GM19035 (cell line): ENCODE results near the gene EGR4.
A peak's percentile ranks its signal among the peaks of the same experiment; 100 is the strongest.

Experiments
- ATAC-seq: cut with Tn5 transposase; IDR thresholded peaks from one replicate; pipeline ENCODE4 v1.9.1; 2021; ENCODE audit not compliant: unreplicated experiment

EGR4 gene

GRCh38 chr2:73290049-73290839 is 3.1 kb downstream of the EGR4 start:
- no peak for ATAC-seq

DNA sequence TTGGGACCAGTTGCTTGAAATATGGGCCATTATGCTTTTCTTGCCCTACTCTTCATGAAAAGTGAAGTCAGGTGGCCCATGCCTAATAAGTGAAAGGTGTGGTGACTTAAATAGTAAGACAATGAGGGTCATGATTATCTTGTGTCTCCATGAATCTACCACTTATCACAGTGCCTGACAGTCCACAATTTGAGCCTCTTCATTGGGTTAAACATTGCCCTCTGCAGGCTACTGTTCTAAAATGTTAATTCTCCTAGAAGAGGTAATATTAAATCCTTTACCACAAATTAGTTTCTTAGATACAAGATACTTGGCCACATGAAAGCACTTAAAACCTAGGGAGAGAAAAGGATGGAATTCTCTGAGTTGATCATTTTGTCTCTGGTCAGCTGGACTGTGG is 4.0 kb downstream of the EGR4 start:
- no peak for ATAC-seq

DNA sequence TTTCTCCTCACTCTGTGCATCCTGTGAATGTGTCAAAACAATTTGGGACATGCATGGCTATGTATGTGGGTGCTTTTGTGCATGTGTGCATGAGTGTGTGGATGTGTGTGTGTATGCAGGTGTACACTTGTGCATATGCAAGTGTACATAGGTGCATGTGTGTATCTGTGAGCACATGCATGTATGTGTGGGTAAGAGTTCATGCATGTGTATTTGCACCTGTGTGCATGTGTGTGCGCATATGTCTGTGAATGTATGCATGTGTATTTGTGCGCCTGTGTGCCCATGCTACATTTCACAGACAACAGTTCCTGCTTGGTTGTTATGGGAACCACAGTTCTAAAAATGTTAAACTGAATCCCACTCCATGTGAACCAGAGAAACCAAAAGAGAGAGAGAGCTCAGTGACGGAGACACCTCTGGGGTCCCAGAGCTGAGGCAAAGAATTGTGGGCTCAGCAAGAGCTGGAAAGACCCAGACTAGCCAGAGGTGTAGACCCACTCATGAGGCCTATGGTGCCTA is 7.2 kb downstream of the EGR4 start:
- no peak for ATAC-seq

- ATAC-seq = peak; percentile 47
These were observed 8.1 kb downstream of the EGR4 start for GRCh38 chr2:73285159-73285739.

DNA sequence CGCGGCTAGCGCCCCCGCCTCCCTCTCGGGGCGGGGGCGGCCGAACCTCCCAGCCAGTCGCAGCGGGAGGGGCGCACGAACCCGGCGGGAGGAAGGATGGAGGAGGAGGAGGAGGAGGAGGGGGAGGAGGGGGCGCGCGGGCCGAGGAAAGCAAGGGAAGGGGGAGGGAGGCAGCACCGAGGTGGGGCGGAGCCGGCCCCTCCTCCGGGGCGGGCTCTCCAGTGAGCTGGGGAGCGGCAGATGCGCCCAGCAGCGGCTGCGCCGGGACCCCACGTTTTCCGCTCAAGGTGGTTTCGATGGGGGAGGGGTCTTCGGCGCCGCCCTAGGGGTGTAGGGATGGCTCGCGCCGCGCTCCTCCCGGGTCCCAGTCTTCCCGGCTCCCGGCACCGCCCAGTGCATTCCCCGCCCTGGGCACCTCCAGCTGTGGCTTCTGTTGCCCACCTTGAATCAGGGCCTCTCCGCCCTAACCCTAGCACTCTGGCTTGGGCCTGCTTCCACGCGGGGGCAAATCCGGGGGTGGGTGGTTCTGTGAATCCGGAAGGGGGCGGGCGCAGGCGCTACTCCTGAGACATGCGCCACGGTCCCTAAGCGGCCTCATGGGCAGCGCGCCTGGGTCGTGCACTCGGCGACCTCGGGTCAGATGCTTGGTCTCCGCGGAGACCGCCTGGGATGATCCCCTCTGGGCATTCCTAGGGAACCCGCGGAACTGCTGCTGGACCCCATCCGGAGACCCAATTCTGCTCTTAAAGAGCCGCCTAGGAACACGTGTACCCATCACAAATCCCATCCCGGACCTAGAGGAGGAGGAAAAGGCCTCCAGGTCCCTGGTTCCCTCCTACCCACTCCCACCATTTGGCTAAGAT is 8.8 kb downstream of the EGR4 start, which contains the start of gene FBXO41:
TSS of gene FBXO41 (minus strand) at position 183 of the 863 bp plus-strand sequence. CDS start 14,848 bp downstream, outside the sequence.
- peak; percentile 75 for ATAC-seq

GRCh38 chr2:73283545-73284295 is 9.6 kb downstream of the EGR4 start:
- ATAC-seq = peak; percentile 25

- no peak for ATAC-seq
These were observed 10.3 kb downstream of the EGR4 start for GRCh38 chr2:73282924-73283544.

GRCh38 chr2:73281244-73281643 is 12.1 kb downstream of the EGR4 start:
- ATAC-seq = no peak

GRCh38 chr2:73279852-73280251 is 13.5 kb downstream of the EGR4 start:
- no peak for ATAC-seq

- no peak for ATAC-seq
These were observed 21.1 kb downstream of the EGR4 start for GRCh38 chr2:73272270-73272669.

DNA sequence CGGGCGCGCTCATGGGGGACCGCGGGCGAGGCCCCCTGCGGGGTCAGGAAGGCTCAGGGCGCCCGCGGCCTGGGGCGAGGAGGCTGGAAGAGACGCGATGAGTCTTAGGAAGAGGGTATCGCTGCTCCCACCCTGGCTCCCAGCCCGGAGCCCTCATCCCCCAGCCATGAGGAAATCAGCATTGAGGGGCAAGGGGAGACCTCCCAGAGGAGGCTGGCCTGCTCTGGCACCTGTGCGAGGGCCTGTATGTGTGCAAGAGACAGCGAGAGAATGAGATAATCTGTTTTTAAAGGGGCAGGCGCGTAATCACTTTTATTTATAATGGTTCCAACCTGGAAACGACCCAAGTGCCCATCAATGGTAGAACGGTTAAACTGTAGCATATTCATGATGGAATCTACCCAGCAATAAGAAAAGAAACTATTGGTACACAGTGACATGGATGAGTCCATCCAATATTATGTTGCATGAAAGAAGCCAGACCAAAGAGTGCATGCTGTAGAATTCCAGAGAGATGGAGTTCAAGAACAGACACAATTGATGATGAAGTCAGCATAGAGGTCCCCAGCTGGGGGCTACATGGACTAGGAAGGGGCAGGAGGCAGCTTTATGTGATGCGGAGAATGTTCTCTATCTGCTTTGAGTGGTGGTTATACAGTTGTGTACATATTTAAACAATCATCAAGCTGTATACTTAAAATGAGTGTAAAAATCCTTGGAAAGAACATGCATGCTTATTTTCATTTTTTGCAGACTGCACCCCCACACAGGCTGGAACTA is 23.5 kb downstream of the EGR4 start:
- peak; percentile 8 for ATAC-seq

GRCh38 chr2:73268830-73269685 is 24.3 kb downstream of the EGR4 start:
- ATAC-seq = peak; percentile 81

GRCh38 chr2:73268366-73268829 is 24.9 kb downstream of the EGR4 start:
- ATAC-seq = no peak

DNA sequence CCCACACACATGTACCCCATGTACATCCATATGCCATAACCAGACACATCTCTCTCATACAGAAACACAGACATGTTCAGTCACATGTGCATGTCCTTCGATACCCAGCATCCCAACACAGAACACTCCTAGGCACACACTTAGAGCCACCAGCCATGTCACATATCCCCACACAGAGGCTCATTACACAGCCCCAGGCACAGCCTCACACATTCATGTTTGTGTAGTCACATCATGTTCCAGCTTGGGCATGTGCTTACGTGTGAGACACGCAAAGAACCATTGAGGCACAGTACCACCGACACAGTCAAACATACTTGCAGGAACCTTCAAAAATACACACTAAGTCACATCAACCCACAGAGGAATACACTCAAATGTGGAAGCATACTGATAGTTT is 26.3 kb downstream of the EGR4 start:
- ATAC-seq = no peak

DNA sequence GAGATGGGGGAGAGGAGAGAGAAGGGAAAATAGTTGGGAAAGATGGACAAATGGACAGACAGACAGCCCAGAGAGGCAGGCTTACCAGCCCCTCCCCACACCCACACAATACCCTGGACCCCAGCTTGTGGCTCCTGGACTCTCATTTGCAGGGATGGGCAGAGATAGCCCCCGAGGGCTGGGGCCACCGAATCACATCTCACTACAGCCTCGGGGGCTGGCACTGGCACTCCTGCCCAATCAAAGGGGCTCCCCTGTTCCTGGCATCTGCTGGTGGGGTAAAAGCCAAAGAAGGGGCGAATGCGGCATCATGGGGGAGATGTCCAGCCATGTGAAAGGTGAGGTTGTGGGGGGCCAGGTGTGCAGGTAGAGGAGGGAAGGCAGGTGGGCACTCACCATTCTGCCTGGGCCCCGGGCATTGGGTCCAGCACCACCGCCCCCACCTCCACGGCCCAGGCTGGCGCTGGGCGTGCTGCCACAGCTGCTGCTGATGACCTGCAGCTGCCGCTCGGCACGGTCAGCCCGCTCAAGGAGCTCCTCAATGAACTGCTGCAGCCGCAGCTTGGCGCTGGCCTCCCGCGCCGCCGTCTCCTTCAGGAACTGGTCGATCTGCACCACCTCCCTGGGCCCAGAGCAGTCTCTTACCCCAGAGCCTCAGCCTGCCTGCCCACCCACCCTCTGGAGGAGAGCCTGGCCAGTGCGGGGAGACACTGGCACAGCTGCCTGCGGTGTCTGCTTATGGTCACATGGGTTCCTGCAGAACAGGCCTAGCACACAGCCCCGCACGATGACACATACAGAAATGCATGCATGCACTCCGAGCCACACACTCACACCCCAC is 27.1 kb downstream of the EGR4 start:
- ATAC-seq = no peak

DNA sequence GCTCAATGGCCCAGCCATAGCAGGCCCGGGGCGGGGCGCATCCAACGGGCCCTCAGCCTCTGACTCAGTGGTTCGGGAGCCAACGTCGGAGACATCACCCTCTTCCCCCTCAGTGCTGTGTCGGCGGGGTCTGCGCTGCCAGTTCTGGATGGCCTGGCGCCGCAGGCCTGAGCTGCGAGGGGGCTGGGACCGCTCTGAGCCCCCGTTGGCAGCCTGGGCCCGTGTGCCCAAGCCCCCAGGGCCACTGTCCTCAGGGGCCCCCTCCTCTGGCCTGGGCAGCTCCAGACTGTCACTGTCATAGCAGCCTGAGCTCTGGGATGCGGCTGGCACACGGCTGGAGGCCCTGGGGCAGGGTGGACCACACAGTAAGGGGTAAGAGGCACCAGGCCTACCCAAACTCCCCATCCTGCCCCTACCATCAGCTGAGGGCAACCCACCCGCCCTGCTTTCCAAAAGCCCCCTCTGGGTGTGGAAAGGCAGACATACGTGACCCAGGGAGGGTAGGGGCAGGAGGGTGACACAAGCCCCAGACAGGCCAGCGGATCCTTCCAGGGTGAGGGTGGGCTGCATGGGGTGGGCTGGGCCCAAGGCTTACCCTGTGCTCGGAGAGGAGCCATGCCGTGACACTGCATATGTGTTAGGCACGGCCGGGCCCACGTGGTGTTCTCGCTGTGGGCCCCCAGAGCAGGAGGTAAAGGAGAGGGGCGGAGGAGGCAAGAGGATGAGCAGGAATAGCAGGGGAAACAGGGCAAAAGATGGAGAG is 27.9 kb downstream of the EGR4 start:
- ATAC-seq = no peak

- no peak for ATAC-seq
These were observed 28.6 kb downstream of the EGR4 start for GRCh38 chr2:73264783-73265182.
